A375 (cell line): ENCODE results near the gene RAD21L1. TPM values are rescaled to one million over a fixed set of nuclear protein-coding genes. Genes with fewer than 3 reads are reported as not detected.

ENCODE experiments used
- total RNA-seq: library from RNA; depleted of rRNA; stranded (reverse); fragments of >200 nt; shearing (Covaris generic); gene quantifications from 2 replicates; pipeline ENCODE4 v1.2.3, GENCODE V29; 2014; rRNA removed

Gene RAD21L1
- not detected in 2 replicates for total RNA-seq

GRCh38 chr20:1225783-1226654, at the start of gene RAD21L1:
Gene RAD21L1, plus strand, starts transcription at chr20:1226044. Its CDS starts 2,410 bp downstream, at chr20:1228454.

GRCh38 chr20:1184638-1185315, 41.1 kb upstream of the RAD21L1 start, which contains the start of gene TMEM74B:
Gene TMEM74B, minus strand, starts transcription at chr20:1184981. Its CDS starts 1,180 bp downstream, at chr20:1183801.

GRCh38 chr20:1202762-1203504, 22.9 kb upstream of the RAD21L1 start, which contains the start of gene C20orf202:
Gene C20orf202, plus strand, starts transcription at chr20:1203454. Its CDS starts 132 bp downstream, at chr20:1203586.

GRCh38 chr20:1266167-1266973, 40.5 kb downstream of the RAD21L1 start, which contains the start of gene SNPH:
Gene SNPH, plus strand, starts transcription at chr20:1266294. Its CDS starts 29,946 bp downstream, at chr20:1296240.

Other genes with a start within 250 kb of the RAD21L1 start
- not detected in 2 replicates for gene RSPO4, start 223.7 kb upstream of the RAD21L1 start, total RNA-seq
- 36.2 and 37.6 TPM in 2 replicates for gene PSMF1, start 107.4 kb upstream of the RAD21L1 start, total RNA-seq
- gene TMEM74B, start 41.1 kb upstream of the RAD21L1 start, total RNA-seq, result 0.37 TPM in 1 of 2 replicates, not detected in the other
- gene C20orf202, start 22.6 kb upstream of the RAD21L1 start, total RNA-seq, result not detected in 2 replicates
- 4.3 and 5.6 TPM in 2 replicates for gene SNPH, start 40.2 kb downstream of the RAD21L1 start, total RNA-seq
- gene SDCBP2, start 103.1 kb downstream of the RAD21L1 start, total RNA-seq, result 1.6 and 1.7 TPM in 2 replicates
- gene FKBP1A, start 167.0 kb downstream of the RAD21L1 start, total RNA-seq, result 93.5 and 107 TPM in 2 replicates
- gene NSFL1C, start 240.8 kb downstream of the RAD21L1 start, total RNA-seq, result 47.5 and 51.6 TPM in 2 replicates